Measurements from ENCODE around the gene CREB3L2.

The CREB3L2 gene

GRCh38 chr7:137881607-137882260, 120.2 kb downstream of the CREB3L2 start:
- H3K4me1 ChIP-seq (ENCODE audit: control insufficient read depth, insufficient read depth, low read length), result peaks cover 33% of the 10 kb centered on the region
- H3K9me3 ChIP-seq (ENCODE audit: control insufficient read depth, insufficient read depth, low read length), result no peaks in the 10 kb centered on the region
- H3K4me3 ChIP-seq (ENCODE audit: low read depth, low read length), result no peak overlapping the region
- peaks cover 19% of the 10 kb centered on the region for H3K36me3 ChIP-seq (ENCODE audit: control insufficient read depth, insufficient read depth, low read length)
- H3K27me3 ChIP-seq (ENCODE audit: control insufficient read depth, insufficient read depth, low read length), result no peaks in the 10 kb centered on the region
- H3K9ac ChIP-seq (ENCODE audit: low read depth, low read length), result no peak overlapping the region

- H3K4me3 ChIP-seq (ENCODE audit: low read depth, low read length), result no peak overlapping the region
- peaks cover 26% of the 10 kb centered on the region for H3K4me1 ChIP-seq (ENCODE audit: control insufficient read depth, insufficient read depth, low read length)
- H3K27me3 ChIP-seq (ENCODE audit: control insufficient read depth, insufficient read depth, low read length), result no peaks in the 10 kb centered on the region
- no peak overlapping the region for H3K9ac ChIP-seq (ENCODE audit: low read depth, low read length)
- no peaks in the 10 kb centered on the region for H3K9me3 ChIP-seq (ENCODE audit: control insufficient read depth, insufficient read depth, low read length)
- peaks cover 19% of the 10 kb centered on the region for H3K36me3 ChIP-seq (ENCODE audit: control insufficient read depth, insufficient read depth, low read length)
These were observed 121.5 kb downstream of the CREB3L2 start for GRCh38 chr7:137880432-137880831.

DNA sequence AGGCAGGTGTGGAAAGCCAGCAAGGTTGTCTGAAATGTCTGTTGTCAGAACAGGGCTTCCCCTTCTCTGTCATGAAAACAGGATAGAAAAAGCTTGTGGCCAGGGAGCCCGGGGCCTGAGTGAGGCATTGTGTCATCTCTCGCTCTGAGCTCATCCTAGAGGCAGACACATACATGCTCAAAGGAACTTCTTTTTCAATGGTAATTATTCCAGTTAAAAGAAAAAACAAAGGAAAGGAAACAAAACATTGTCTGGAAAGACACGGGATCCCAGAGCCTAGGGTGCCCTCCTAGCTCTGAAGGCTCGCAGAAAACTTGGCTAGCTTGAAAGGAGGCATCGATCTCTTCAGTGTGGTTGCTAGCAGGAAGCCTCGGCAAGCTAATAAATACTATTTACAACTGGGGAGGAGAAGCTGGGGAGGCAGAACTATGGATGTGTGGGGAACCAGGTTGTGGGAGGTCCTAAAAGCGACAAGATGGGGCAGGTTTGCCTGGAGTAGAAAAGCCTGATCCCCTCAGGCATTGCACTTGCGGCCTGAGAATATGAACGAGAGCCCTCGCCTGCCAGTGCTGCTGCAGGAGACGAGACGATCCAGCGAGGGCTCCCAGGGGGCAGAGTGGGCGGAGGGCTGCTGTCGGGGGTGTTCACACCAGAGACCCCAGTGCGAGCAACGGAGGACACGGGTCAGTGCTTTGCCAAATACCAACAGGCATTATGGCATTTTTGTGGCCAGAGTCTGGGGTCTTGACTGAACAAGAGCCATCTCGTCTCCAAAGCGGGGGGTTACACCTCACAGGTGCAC, 122.3 kb downstream of the CREB3L2 start:
- Histone ChIP-seq H3K36me3 (ENCODE audit: control insufficient read depth, insufficient read depth, low read length) (peaks cover 14% of the 10 kb centered on the region), H3K27me3 (ENCODE audit: control insufficient read depth, insufficient read depth, low read length) (no peaks in the 10 kb centered on the region), H3K9ac (ENCODE audit: low read depth, low read length) (no peak overlapping the region), H3K9me3 (ENCODE audit: control insufficient read depth, insufficient read depth, low read length) (no peaks in the 10 kb centered on the region), H3K4me1 (ENCODE audit: control insufficient read depth, insufficient read depth, low read length) (peaks cover 26% of the 10 kb centered on the region), H3K4me3 (ENCODE audit: low read depth, low read length) (no peak overlapping the region)

GRCh38 chr7:137878333-137878961, 123.4 kb downstream of the CREB3L2 start:
- H3K9ac ChIP-seq (ENCODE audit: low read depth, low read length), result no peak overlapping the region
- H3K9me3 ChIP-seq (ENCODE audit: control insufficient read depth, insufficient read depth, low read length), result no peaks in the 10 kb centered on the region
- H3K36me3 ChIP-seq (ENCODE audit: control insufficient read depth, insufficient read depth, low read length), result peaks cover 14% of the 10 kb centered on the region

GRCh38 chr7:137877027-137877675, 124.7 kb downstream of the CREB3L2 start:
- no peak overlapping the region for H3K4me3 ChIP-seq (ENCODE audit: low read depth, low read length)
- H3K9me3 ChIP-seq (ENCODE audit: control insufficient read depth, insufficient read depth, low read length), result no peaks in the 10 kb centered on the region
- H3K36me3 ChIP-seq (ENCODE audit: control insufficient read depth, insufficient read depth, low read length), result peaks cover 8% of the 10 kb centered on the region
- H3K27me3 ChIP-seq (ENCODE audit: control insufficient read depth, insufficient read depth, low read length), result no peaks in the 10 kb centered on the region
- H3K9ac ChIP-seq (ENCODE audit: low read depth, low read length), result no peak overlapping the region
- H3K4me1 ChIP-seq (ENCODE audit: control insufficient read depth, insufficient read depth, low read length), result peaks cover 26% of the 10 kb centered on the region

More at GRCh38 chr7:137878333-137878961, 123.4 kb downstream of the CREB3L2 start:
- no peak overlapping the region for H3K4me3 ChIP-seq (ENCODE audit: low read depth, low read length)
- H3K4me1 ChIP-seq (ENCODE audit: control insufficient read depth, insufficient read depth, low read length), result peaks cover 26% of the 10 kb centered on the region
- no peaks in the 10 kb centered on the region for H3K27me3 ChIP-seq (ENCODE audit: control insufficient read depth, insufficient read depth, low read length)

DNA sequence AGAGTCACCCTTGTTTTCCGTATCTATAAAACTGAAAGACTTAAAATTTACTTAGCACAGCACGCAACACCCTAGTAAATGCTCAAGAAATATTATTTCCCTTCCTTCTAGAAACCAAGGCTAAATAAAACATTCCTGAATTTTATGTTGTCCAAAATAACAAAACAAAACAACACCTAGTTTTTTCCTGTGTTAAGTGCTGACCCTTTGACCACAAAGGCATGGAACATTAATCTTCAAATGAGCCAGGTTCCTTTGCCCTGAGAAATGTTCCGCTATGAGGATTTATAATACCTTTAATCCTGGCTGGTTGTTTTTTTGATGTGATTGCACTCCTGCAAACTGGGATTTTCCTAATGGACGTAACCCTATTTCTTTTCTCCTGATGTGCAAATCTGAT, 126.1 kb downstream of the CREB3L2 start:
- Histone ChIP-seq H3K4me1 (ENCODE audit: control insufficient read depth, insufficient read depth, low read length) (peaks cover 26% of the 10 kb centered on the region), H3K4me3 (ENCODE audit: low read depth, low read length) (no peak overlapping the region), H3K9me3 (ENCODE audit: control insufficient read depth, insufficient read depth, low read length) (no peaks in the 10 kb centered on the region), H3K36me3 (ENCODE audit: control insufficient read depth, insufficient read depth, low read length) (no peaks in the 10 kb centered on the region), H3K27me3 (ENCODE audit: control insufficient read depth, insufficient read depth, low read length) (no peaks in the 10 kb centered on the region), H3K9ac (ENCODE audit: low read depth, low read length) (no peak overlapping the region)

DNA sequence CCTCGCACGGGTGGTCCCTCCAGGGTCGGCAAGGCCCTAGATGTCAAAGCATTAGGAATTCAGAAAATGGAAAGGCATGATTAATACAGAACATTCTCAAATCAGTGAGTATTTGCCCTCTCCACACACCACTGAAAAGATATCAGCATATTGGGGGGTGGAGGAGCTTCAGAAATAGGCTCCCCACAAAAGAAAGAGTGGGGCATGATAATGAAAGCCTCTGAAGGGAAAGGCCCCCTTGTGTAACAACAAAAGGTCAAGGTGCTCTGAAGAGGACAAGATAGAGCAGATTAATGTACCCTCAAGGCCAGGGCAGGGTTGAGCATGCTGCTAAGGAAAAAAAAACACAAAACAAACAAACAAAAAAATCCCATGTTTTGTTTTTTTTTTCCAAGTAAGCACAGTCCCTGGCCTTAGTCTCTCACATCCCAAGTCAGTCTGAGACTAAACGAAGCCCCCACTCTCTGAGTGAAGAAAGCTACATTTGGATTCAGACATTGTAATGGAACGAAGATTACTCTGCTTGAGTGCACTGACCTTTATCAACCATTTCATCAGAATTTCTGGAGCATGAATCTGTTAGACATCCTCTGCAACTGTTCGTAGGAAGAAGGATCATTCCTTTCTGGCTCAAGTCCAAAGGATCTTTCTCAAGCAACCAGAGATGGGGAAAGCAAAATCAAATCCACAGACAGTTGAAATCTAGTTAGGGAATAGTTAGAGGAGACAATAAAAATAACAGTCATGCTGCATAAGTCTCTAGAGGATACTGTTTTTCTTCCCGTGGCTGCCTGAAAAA, 127.7 kb downstream of the CREB3L2 start:
- Histone ChIP-seq H3K4me3 (ENCODE audit: low read depth, low read length) (no peak overlapping the region), H3K4me1 (ENCODE audit: control insufficient read depth, insufficient read depth, low read length) (peaks cover 16% of the 10 kb centered on the region), H3K27me3 (ENCODE audit: control insufficient read depth, insufficient read depth, low read length) (no peaks in the 10 kb centered on the region), H3K9me3 (ENCODE audit: control insufficient read depth, insufficient read depth, low read length) (no peaks in the 10 kb centered on the region), H3K9ac (ENCODE audit: low read depth, low read length) (no peak overlapping the region), H3K36me3 (ENCODE audit: control insufficient read depth, insufficient read depth, low read length) (no peaks in the 10 kb centered on the region)

- Histone ChIP-seq H3K27me3 (ENCODE audit: control insufficient read depth, insufficient read depth, low read length) (no peaks in the 10 kb centered on the region), H3K36me3 (ENCODE audit: control insufficient read depth, insufficient read depth, low read length) (no peaks in the 10 kb centered on the region), H3K4me1 (ENCODE audit: control insufficient read depth, insufficient read depth, low read length) (peaks cover 11% of the 10 kb centered on the region), H3K9ac (ENCODE audit: low read depth, low read length) (no peak overlapping the region), H3K4me3 (ENCODE audit: low read depth, low read length) (no peak overlapping the region), H3K9me3 (ENCODE audit: control insufficient read depth, insufficient read depth, low read length) (no peaks in the 10 kb centered on the region)
These were observed 128.4 kb downstream of the CREB3L2 start for GRCh38 chr7:137873524-137873923.

DNA sequence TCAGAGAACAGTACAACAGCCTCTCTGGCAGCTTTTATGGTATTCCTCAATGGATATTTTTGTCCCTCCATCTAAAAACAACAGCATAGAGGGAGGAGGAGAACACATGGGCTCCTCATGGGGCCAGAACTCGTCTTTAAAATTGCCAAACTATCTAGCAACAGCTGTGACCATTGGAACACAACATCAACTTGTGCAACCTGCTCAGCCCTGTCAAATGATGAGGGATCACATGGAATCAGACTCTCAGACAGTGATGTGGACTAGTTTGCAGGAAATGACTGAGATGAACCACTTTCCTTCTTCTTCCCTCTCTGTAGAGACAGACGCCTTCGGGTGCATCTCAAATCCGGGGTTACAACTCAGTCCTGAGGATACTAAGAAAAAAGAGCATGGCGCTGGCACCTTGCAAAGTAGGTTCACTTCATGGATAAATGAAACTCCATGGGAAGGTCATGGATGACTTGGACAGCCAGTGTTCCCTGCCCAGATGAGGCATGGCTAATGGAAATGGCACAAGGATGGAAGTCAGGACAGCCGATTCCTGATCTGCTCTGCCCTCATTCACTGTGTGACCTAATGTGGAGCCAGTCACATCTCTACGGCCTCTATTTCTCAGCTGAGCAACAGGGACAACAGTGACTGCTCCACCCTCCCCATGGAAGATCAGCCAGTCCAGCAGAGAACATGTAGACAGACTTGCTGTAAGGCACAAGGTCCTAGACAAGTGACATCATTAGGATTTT, 130.5 kb downstream of the CREB3L2 start:
- H3K4me3 ChIP-seq (ENCODE audit: low read depth, low read length), result no peak overlapping the region

DNA sequence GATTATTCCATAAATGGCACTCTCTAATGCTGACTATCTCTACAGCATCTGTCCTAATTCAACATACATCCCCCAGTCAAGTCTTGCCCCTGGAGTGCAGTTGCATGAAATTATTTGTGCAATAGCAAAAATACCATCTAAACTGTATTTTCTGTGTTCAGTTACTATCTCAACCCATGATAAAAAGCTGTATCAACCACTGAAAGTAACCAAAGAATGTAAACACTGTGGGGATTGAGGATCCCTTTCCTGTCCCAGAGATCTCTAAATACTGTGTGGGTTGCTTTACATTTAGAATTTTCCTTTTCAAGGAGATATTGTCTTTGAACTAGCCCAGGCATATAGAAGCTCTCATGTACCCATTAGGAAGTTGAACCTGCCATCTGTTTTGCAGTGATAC, 131.2 kb downstream of the CREB3L2 start:
- Histone ChIP-seq H3K9me3 (ENCODE audit: control insufficient read depth, insufficient read depth, low read length) (no peaks in the 10 kb centered on the region), H3K4me3 (ENCODE audit: low read depth, low read length) (no peak overlapping the region)

More for the DNA sequence above, 130.5 kb downstream of the CREB3L2 start:
- H3K27me3 ChIP-seq (ENCODE audit: control insufficient read depth, insufficient read depth, low read length), result no peaks in the 10 kb centered on the region
- H3K9ac ChIP-seq (ENCODE audit: low read depth, low read length), result no peak overlapping the region
- H3K4me1 ChIP-seq (ENCODE audit: control insufficient read depth, insufficient read depth, low read length), result no peaks in the 10 kb centered on the region
- no peaks in the 10 kb centered on the region for H3K9me3 ChIP-seq (ENCODE audit: control insufficient read depth, insufficient read depth, low read length)
- H3K36me3 ChIP-seq (ENCODE audit: control insufficient read depth, insufficient read depth, low read length), result no peaks in the 10 kb centered on the region

More for the DNA sequence above, 131.2 kb downstream of the CREB3L2 start:
- no peak overlapping the region for H3K9ac ChIP-seq (ENCODE audit: low read depth, low read length)
- H3K27me3 ChIP-seq (ENCODE audit: control insufficient read depth, insufficient read depth, low read length), result no peaks in the 10 kb centered on the region
- no peaks in the 10 kb centered on the region for H3K4me1 ChIP-seq (ENCODE audit: control insufficient read depth, insufficient read depth, low read length)
- no peaks in the 10 kb centered on the region for H3K36me3 ChIP-seq (ENCODE audit: control insufficient read depth, insufficient read depth, low read length)

Data from iPS-15b (cell line).